Mucosa of descending colon (tissue), 3 donors: ENCODE measurements around the gene RNF17. TPM values are rescaled to one million over a fixed set of nuclear protein-coding genes. Genes with fewer than 3 reads are reported as not detected.

Experiments used
- ATAC-seq: fragments of 200-7000 bp; cut with Tn5 transposase; one replicate; pipeline ENCODE4 v1.9.1; 2020; ENCODE audit warnings: mild to moderate bottlenecking, moderate library complexity
- DNase-seq, 3 donors: peaks; one replicate each; pipeline ENCODE4 v3.0.0-alpha.2; 2020
- H3K36me3 ChIP-seq: fragments of 200-600 bp; one replicate; pipeline ENCODE4 v1.8.0; 2021; ENCODE audit warnings: low read depth, mild to moderate bottlenecking
- H3K4me1 ChIP-seq: fragments of 200-600 bp; one replicate; pipeline ENCODE4 v1.8.0; 2021; ENCODE audit warnings: low read depth, mild to moderate bottlenecking
- H3K4me3 ChIP-seq: fragments of 200-600 bp; one replicate; pipeline ENCODE4 v1.8.0; 2021; ENCODE audit warnings: mild to moderate bottlenecking
- H3K9me3 ChIP-seq: fragments of 200-600 bp; one replicate; pipeline ENCODE4 v1.8.0; 2021; ENCODE audit warnings: mild to moderate bottlenecking
- CTCF ChIP-seq: fragments of 200-600 bp; IDR thresholded peaks from one replicate; pipeline ENCODE4 v1.8.0; 2022; ENCODE audit warnings: antibody characterized with exemption, mild to moderate bottlenecking
- intact Hi-C, 2 donors: fragments of 100-400 bp; cut with DNase I in 1 of 2; cut with micrococcal nuclease in 1 of 2; formaldehyde crosslinking; loops; one replicate each; pipeline versions ENCODE4 v1.11.0 to v1.11.1; 2022; cut with DNase I, micrococcal nuclease
- total RNA-seq, 3 donors: library from RNA; stranded (reverse); fragmentation: NEBNext Ultra II Directional in 2 of 3; extraction: Animal tissue kit (Norgen Biotek cat#: 25700) in 2 of 3; gene quantifications; one replicate each; pipeline versions ENCODE4 v1.2.1 to v1.2.4, GENCODE V29; 2021 to 2023
- donor health status: DM: no; HTN: no; CAD: no; lungs with moderate emphysema.
- donor health status: DM: no; HTN: no; CAD: no.
- donor health status: DM: no; HTN: yes; CAD: no.

Gene RNF17
- total RNA-seq, 3 donors from 2014 or later: not detected

- peak; percentile 18 for TF ChIP-seq CTCF
- Histone ChIP-seq H3K4me1 (no peaks in the 10 kb centered on the region), H3K36me3 (no peaks in the 10 kb centered on the region), H3K9me3 (no peaks in the 10 kb centered on the region), H3K4me3 (peak overlapping the region; percentile 78)
- DNase-seq (peak; percentile 98 to 99 (median 98)), ATAC-seq (peak; percentile 99)
- intact Hi-C loops: no loop called here
These were observed 159.0 kb downstream of the RNF17 start for GRCh38 chr13:24922745-24923591.

- no peaks in the 10 kb centered on the region for H3K36me3 ChIP-seq
- no peaks in the 10 kb centered on the region for H3K4me1 ChIP-seq
- no peaks in the 10 kb centered on the region for H3K9me3 ChIP-seq
- no peak for TF ChIP-seq CTCF
- H3K4me3 ChIP-seq: no peak overlapping the region
- ATAC-seq (peak; percentile 12), DNase-seq (peak in 1 of 3 donors; percentile 19)
- intact Hi-C loops: no loop called here
These were observed 161.6 kb downstream of the RNF17 start for GRCh38 chr13:24925318-24926231.

GRCh38 chr13:24927810-24928404, 163.9 kb downstream of the RNF17 start:
- intact Hi-C loops: no loop called here
- DNase-seq (no peak), ATAC-seq (no peak)
- H3K4me1 ChIP-seq: no peaks in the 10 kb centered on the region
- TF ChIP-seq CTCF: no peak
- H3K9me3 ChIP-seq: no peaks in the 10 kb centered on the region
- no peak overlapping the region for H3K4me3 ChIP-seq
- H3K36me3 ChIP-seq: no peaks in the 10 kb centered on the region

- Histone ChIP-seq H3K9me3 (no peaks in the 10 kb centered on the region), H3K4me1 (no peaks in the 10 kb centered on the region), H3K4me3 (no peak overlapping the region), H3K36me3 (no peaks in the 10 kb centered on the region)
- DNase-seq (no peak), ATAC-seq (no peak)
- TF ChIP-seq CTCF: no peak
- intact Hi-C loops: no loop called here
These were observed 165.2 kb downstream of the RNF17 start for GRCh38 chr13:24929196-24929595.

Other genes starting within 250 kb of the RNF17 start
- not detected for gene ATP12A, start 83.8 kb upstream of the RNF17 start, total RNA-seq